Stimulated activated CD4-positive, alpha-beta T cell treated with anti-CD3 and anti-CD28 coated beads, TNF-alpha, amount 100 ng/mL, for 48 hours (primary cell): ENCODE results near the gene XKR7.

Experiments
- DNase-seq, 3 donors: peaks; one replicate each; pipeline ENCODE4 v3.0.0-alpha.2; 2020; ENCODE audit warnings: low read depth in 3 of 3

XKR7 gene

GRCh38 chr20:31943052-31943471 lies 24.9 kb upstream of the XKR7 start:
- DNase-seq: no peak

- no peak for DNase-seq
These were observed 22.6 kb upstream of the XKR7 start for GRCh38 chr20:31945319-31945718.

GRCh38 chr20:31945785-31946184 lies 22.2 kb upstream of the XKR7 start:
- DNase-seq: no peak

- DNase-seq: no peak
These were observed 19.9 kb upstream of the XKR7 start for GRCh38 chr20:31948008-31948407.

GRCh38 chr20:31949877-31950646 lies 17.9 kb upstream of the XKR7 start:
- no peak for DNase-seq

- no peak for DNase-seq
These were observed 16.8 kb upstream of the XKR7 start for GRCh38 chr20:31951203-31951529.

- DNase-seq: peak; percentile 93 to 96 (median 94)
These were observed 16.2 kb upstream of the XKR7 start, which contains the start of gene PDRG1 for GRCh38 chr20:31951530-31952453. Gene PDRG1 (minus strand): TSS chr20:31952046. CDS start chr20:31951961, 85 bp downstream.

GRCh38 chr20:31953556-31954148 lies 14.3 kb upstream of the XKR7 start:
- no peak for DNase-seq

- no peak for DNase-seq
These were observed 13.5 kb upstream of the XKR7 start for GRCh38 chr20:31954500-31954899.

GRCh38 chr20:31956556-31957526 lies 11.1 kb upstream of the XKR7 start:
- no peak for DNase-seq

GRCh38 chr20:31962761-31963160 lies 5.2 kb upstream of the XKR7 start:
- no peak for DNase-seq

- DNase-seq: no peak
These were observed 4.1 kb upstream of the XKR7 start for GRCh38 chr20:31963889-31964288.

- DNase-seq: no peak
These were observed 828 bp upstream of the XKR7 start for GRCh38 chr20:31966991-31967655.

GRCh38 chr20:31968291-31969126 lies 558 bp downstream of the XKR7 start:
- DNase-seq: peak; percentile 54 to 70 (median 62)

- DNase-seq: no peak
These were observed 2.0 kb downstream of the XKR7 start for GRCh38 chr20:31969991-31970390.

- no peak for DNase-seq
These were observed 4.6 kb downstream of the XKR7 start for GRCh38 chr20:31972471-31973021.

- DNase-seq: no peak
These were observed 6.3 kb downstream of the XKR7 start for GRCh38 chr20:31974296-31974695.

- no peak for DNase-seq
These were observed 7.1 kb downstream of the XKR7 start for GRCh38 chr20:31974951-31975487.

GRCh38 chr20:31975874-31976273 lies 7.9 kb downstream of the XKR7 start:
- no peak for DNase-seq
